SW 1271 (cell line): ENCODE data around the gene CSH2.
"Not testable (repeated sequence)": the region's sequence is repeated elsewhere in the genome, so short reads cannot be mapped to it uniquely, and the experiment has no call there.

Experiments used
- DNase-seq, 2 experiments: peaks; one replicate each; lab custom pipeline; 2025; lab: John Stamatoyannopoulos, UW

The CSH2 gene

GRCh38 chr17:63896524-63897354 is 23.3 kb upstream of the CSH2 start, which contains the start of gene CSH1:
Gene CSH1 (minus strand): TSS chr17:63896574. CDS start chr17:63896511, 63 bp downstream.
- DNase-seq, result not testable (repeated sequence)

GRCh38 chr17:63894821-63895220 is 21.3 kb upstream of the CSH2 start:
- DNase-seq, result not testable (repeated sequence)

- DNase-seq, result not testable (repeated sequence)
Observed at GRCh38 chr17:63894021-63894420, 20.5 kb upstream of the CSH2 start.

GRCh38 chr17:63892316-63893037 is 19.0 kb upstream of the CSH2 start:
- DNase-seq, result not testable (repeated sequence)

- peak in 1 of 2 experiments; percentile 15 for DNase-seq
Observed at GRCh38 chr17:63889026-63889848, 15.8 kb upstream of the CSH2 start.

- not testable (repeated sequence) for DNase-seq
Observed at GRCh38 chr17:63885119-63885518, 11.6 kb upstream of the CSH2 start.

GRCh38 chr17:63882626-63883126 is 9.2 kb upstream of the CSH2 start:
- DNase-seq, result not testable (repeated sequence)

GRCh38 chr17:63881935-63882601 is 8.6 kb upstream of the CSH2 start, which contains the start of gene GH2:
Gene GH2 (minus strand): TSS chr17:63881944. CDS start chr17:63881801, 143 bp downstream.
- peak in 1 of 2 experiments; percentile 31 for DNase-seq

- DNase-seq, result not testable (repeated sequence)
Observed at GRCh38 chr17:63881337-63881736, 7.9 kb upstream of the CSH2 start.

- no peak for DNase-seq
Observed at GRCh38 chr17:63880706-63881105, 7.2 kb upstream of the CSH2 start.

- not testable (repeated sequence) for DNase-seq
Observed at GRCh38 chr17:63878413-63878812, 4.9 kb upstream of the CSH2 start.

- not testable (repeated sequence) for DNase-seq
Observed at GRCh38 chr17:63874693-63875092, 1.2 kb upstream of the CSH2 start.

- DNase-seq, result not testable (repeated sequence)
Observed at GRCh38 chr17:63874061-63874626, 667 bp upstream of the CSH2 start.

GRCh38 chr17:63871646-63872365 is 1.7 kb downstream of the CSH2 start:
- DNase-seq, result not testable (repeated sequence)

GRCh38 chr17:63870292-63870665 is 3.2 kb downstream of the CSH2 start:
- not testable (repeated sequence) for DNase-seq

GRCh38 chr17:63869491-63870291 is 3.8 kb downstream of the CSH2 start:
- DNase-seq, result not testable (repeated sequence)

- DNase-seq, result not testable (repeated sequence)
Observed at GRCh38 chr17:63866625-63867024, 6.9 kb downstream of the CSH2 start.

- DNase-seq, result no peak
Observed at GRCh38 chr17:63859257-63859656, 14.2 kb downstream of the CSH2 start.

GRCh38 chr17:63856425-63856824 is 17.1 kb downstream of the CSH2 start:
- DNase-seq, result not testable (repeated sequence)
